Panc1 (cell line): ENCODE measurements around the gene CDK5RAP2.
"Not testable (repeated sequence)": the region's sequence is repeated elsewhere in the genome, so short reads cannot be mapped to it uniquely, and the experiment has no call there.

Experiments
- CTCF ChIP-seq: fragments of 450-650 bp; IDR thresholded peaks from 2 replicates; pipeline ENCODE4 v1.5.1; 2017; ENCODE audit warnings: mild to moderate bottlenecking
- POLR2AphosphoS5 ChIP-seq: IDR thresholded peaks from 2 replicates; pipeline ENCODE4 v1.6.1; 2012; ENCODE audit warnings: mild to moderate bottlenecking, low read depth, low read length, moderate library complexity
- REST ChIP-seq, 2 experiments: IDR thresholded peaks; 2 replicates each; pipeline ENCODE4 v1.6.1; 2011 to 2012; ENCODE audit warnings: low read depth in 2 of 2, control low read depth in 1 of 2, low read length in 1 of 2, mild to moderate bottlenecking in 1 of 2, moderate library complexity in 1 of 2; ENCODE audit not compliant: insufficient read depth in 1 of 2
- SIN3A ChIP-seq: IDR thresholded peaks from 2 replicates; pipeline ENCODE4 v1.6.1; 2012; ENCODE audit warnings: low read depth, mild to moderate bottlenecking, low read length, moderate library complexity, borderline replicate concordance; ENCODE audit not compliant: insufficient read depth

- not testable (repeated sequence) for TF ChIP-seq CTCF; POLR2AphosphoS5; SIN3A; REST (IDR thresholded peaks at IDR 0.05; ENCODE audit: insufficient read depth in 1 of 2, low read depth in 2 of 2, low read length in 1 of 2)
These were observed 64.5 kb downstream of the CDK5RAP2 start for GRCh38 chr9:120515481-120515880.
